Activated B cell treated with CpG ODN at 0.5 μM for 24 hours (primary cell): ENCODE measurements around the gene HIVEP1. TPM values are rescaled to one million over a fixed set of nuclear protein-coding genes. Genes with fewer than 3 reads are reported as not detected.

Source experiments
- ATAC-seq: fragments of 200-7000 bp; cut with Tn5 transposase; one replicate; pipeline ENCODE4 v1.10.0; 2021; ENCODE audit warnings: low read depth, mild to moderate bottlenecking, moderate library complexity
- CTCF ChIA-PET: fragments of 350-600 bp; sonication (Branson Sonifier 250); formaldehyde crosslinking; loops from one replicate; lab custom pipeline; 2021; ENCODE audit warnings: antibody characterized with exemption; lab: Charles Lee
- POLR2A ChIA-PET: fragments of 350-600 bp; sonication (Branson Sonifier 250); formaldehyde crosslinking; loops from one replicate; lab custom pipeline; 2021; ENCODE audit warnings: antibody characterized with exemption; lab: Charles Lee
- DNase-seq: peaks from one replicate; pipeline ENCODE4 v3.0.0; 2022
- H3K27ac Mint-ChIP-seq: one replicate; pipeline ENCODE4 v1.8.0; 2020; ENCODE audit warnings: mixed read lengths
- H3K27me3 Mint-ChIP-seq: one replicate; pipeline ENCODE4 v1.8.0; 2021; ENCODE audit warnings: mixed read lengths
- H3K36me3 Mint-ChIP-seq: one replicate; pipeline ENCODE4 v1.8.0; 2021; ENCODE audit warnings: low read depth, mixed read lengths
- H3K4me1 Mint-ChIP-seq: one replicate; pipeline ENCODE4 v1.8.0; 2021; ENCODE audit warnings: mixed read lengths
- H3K4me3 Mint-ChIP-seq: one replicate; pipeline ENCODE4 v1.8.0; 2020; ENCODE audit warnings: mild to moderate bottlenecking, mixed read lengths
- H3K9me3 Mint-ChIP-seq: one replicate; pipeline ENCODE4 v1.8.0; 2020; ENCODE audit warnings: mixed read lengths
- intact Hi-C: fragments of 100-400 bp; cut with micrococcal nuclease; formaldehyde crosslinking; loops from one replicate; pipeline ENCODE4 v1.15.1; 2024
- total RNA-seq: library from RNA; stranded (reverse); gene quantifications from 2 replicates; pipeline ENCODE4 v1.2.3, GENCODE V29; 2022
- TF ChIP-seq, protein P1 (sequence below): fragments of 200-600 bp; IDR thresholded peaks from one replicate; pipeline ENCODE4 v1.8.0; 2022; ENCODE audit warnings: antibody characterized with exemption, mild to moderate bottlenecking

HIVEP1 gene
- total RNA-seq, 1 donor from 2014 or later = 91.0 TPM

- H3K9me3 Mint-ChIP-seq = no peaks in the 10 kb centered on the region
- TF ChIP-seq, protein P1, sequence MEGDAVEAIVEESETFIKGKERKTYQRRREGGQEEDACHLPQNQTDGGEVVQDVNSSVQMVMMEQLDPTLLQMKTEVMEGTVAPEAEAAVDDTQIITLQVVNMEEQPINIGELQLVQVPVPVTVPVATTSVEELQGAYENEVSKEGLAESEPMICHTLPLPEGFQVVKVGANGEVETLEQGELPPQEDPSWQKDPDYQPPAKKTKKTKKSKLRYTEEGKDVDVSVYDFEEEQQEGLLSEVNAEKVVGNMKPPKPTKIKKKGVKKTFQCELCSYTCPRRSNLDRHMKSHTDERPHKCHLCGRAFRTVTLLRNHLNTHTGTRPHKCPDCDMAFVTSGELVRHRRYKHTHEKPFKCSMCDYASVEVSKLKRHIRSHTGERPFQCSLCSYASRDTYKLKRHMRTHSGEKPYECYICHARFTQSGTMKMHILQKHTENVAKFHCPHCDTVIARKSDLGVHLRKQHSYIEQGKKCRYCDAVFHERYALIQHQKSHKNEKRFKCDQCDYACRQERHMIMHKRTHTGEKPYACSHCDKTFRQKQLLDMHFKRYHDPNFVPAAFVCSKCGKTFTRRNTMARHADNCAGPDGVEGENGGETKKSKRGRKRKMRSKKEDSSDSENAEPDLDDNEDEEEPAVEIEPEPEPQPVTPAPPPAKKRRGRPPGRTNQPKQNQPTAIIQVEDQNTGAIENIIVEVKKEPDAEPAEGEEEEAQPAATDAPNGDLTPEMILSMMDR = no peak
- no peaks in the 10 kb centered on the region for H3K36me3 Mint-ChIP-seq
- H3K4me3 Mint-ChIP-seq = no peak overlapping the region
- no peaks in the 10 kb centered on the region for H3K4me1 Mint-ChIP-seq
- intact Hi-C loops = loop anchor here (1.0 kb wide), 1 partner anchor 9 kb away; no protein-coding TSS in a partner anchor
- no peak for DNase-seq
- ChIA-PET CTCF (no interaction called here), POLR2A (no interaction called here)
- no peaks in the 10 kb centered on the region for H3K27me3 Mint-ChIP-seq
- no peak for ATAC-seq
- no peak overlapping the region for H3K27ac Mint-ChIP-seq
Measured at GRCh38 chr6:11999246-11999645, 12.9 kb upstream of the HIVEP1 start.

GRCh38 chr6:12000174-12000573, 11.9 kb upstream of the HIVEP1 start:
- intact Hi-C loops = loop anchor here (2.0 kb wide), 1 partner anchor 15 kb away; no protein-coding TSS in a partner anchor
- no peaks in the 10 kb centered on the region for H3K27me3 Mint-ChIP-seq
- TF ChIP-seq, protein P1 = no peak
- no peak overlapping the region for H3K4me3 Mint-ChIP-seq
- ATAC-seq (no peak), DNase-seq (no peak)
- CTCF ChIA-PET = no interaction called here
- no peaks in the 10 kb centered on the region for H3K36me3 Mint-ChIP-seq
- H3K9me3 Mint-ChIP-seq = no peaks in the 10 kb centered on the region
- POLR2A ChIA-PET = no interaction called here
- H3K4me1 Mint-ChIP-seq = no peaks in the 10 kb centered on the region
- no peak overlapping the region for H3K27ac Mint-ChIP-seq

- H3K36me3 Mint-ChIP-seq = no peaks in the 10 kb centered on the region
- intact Hi-C loops = loop anchor here (2.0 kb wide), 1 partner anchor 16 kb away; no protein-coding TSS in a partner anchor
- TF ChIP-seq, protein P1 = no peak
- H3K4me1 Mint-ChIP-seq = no peaks in the 10 kb centered on the region
- H3K27ac Mint-ChIP-seq = no peak overlapping the region
- no peak overlapping the region for H3K4me3 Mint-ChIP-seq
- ChIA-PET CTCF (no interaction called here), POLR2A (no interaction called here)
- no peaks in the 10 kb centered on the region for H3K27me3 Mint-ChIP-seq
- H3K9me3 Mint-ChIP-seq = no peaks in the 10 kb centered on the region
- no peak for ATAC-seq
- no peak for DNase-seq
Measured at GRCh38 chr6:12001004-12001705, 11.0 kb upstream of the HIVEP1 start.

DNA sequence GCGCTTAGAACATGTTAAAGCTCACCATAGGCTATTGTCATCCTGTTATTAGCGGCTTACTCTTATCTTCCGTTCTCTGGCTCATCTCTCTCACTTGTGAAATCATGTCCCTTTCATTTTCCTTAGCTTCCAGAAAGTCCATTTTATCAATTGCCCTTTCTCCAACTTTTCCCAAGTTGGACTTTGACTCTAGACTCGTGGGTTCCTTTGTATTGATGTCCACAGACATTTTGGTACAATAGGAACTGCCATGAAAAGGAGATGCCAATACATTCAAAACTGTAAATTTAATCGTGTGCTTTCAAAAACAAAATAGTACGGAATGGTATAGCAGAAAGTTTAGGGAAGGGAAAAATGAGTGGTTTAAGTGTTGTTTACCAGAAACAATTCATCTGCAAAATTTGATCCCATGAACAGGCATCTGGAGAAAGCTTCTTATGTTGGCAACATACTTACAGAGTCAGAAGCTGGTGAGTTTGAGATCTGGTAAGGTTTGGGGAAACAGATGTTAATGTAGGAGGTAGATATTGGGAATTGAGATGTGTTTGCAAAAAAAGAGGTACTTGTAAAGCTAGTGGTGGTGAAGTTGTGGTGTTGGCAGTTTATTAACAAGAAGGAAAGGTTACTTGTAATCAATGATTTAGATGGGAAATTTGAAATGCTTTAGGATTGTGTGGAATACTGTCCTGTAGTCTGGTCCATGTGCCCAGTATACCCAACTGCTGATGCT, 10.2 kb upstream of the HIVEP1 start:
- DNase-seq (no peak), ATAC-seq (no peak)
- Mint-ChIP-seq H3K27me3 (no peaks in the 10 kb centered on the region), H3K36me3 (no peaks in the 10 kb centered on the region), H3K9me3 (no peaks in the 10 kb centered on the region), H3K4me3 (no peak overlapping the region), H3K4me1 (no peaks in the 10 kb centered on the region), H3K27ac (no peak overlapping the region)
- TF ChIP-seq, protein P1 = no peak
- intact Hi-C loops = loop anchor here (2.0 kb wide), 1 partner anchor 17 kb away; no protein-coding TSS in a partner anchor
- POLR2A ChIA-PET = no interaction called here
- CTCF ChIA-PET = no interaction called here

GRCh38 chr6:12007473-12007872, 4.6 kb upstream of the HIVEP1 start:
- DNase-seq (no peak), ATAC-seq (no peak)
- H3K36me3 Mint-ChIP-seq = peaks cover 9% of the 10 kb centered on the region
- no peak overlapping the region for H3K4me3 Mint-ChIP-seq
- ChIA-PET CTCF (no interaction called here), POLR2A (interaction anchor here (0.9 to 2.2 kb wide), 3 partner anchors 32 to 58 kb away, joined by 4 to 6 read pairs (median 5); no protein-coding TSS in a partner anchor)
- H3K27ac Mint-ChIP-seq = peak overlapping the region; percentile 30
- no peaks in the 10 kb centered on the region for H3K27me3 Mint-ChIP-seq
- peaks cover 24% of the 10 kb centered on the region for H3K4me1 Mint-ChIP-seq
- H3K9me3 Mint-ChIP-seq = no peaks in the 10 kb centered on the region
- intact Hi-C loops = loop anchor here (5.0 kb wide), 1 partner anchor 915 kb away; the partner anchor contains the start of gene SMIM13
- TF ChIP-seq, protein P1 = no peak
